Vagina (tissue), 2 donors: Measurements from ENCODE around the gene INTS11. TPM values are rescaled to one million over a fixed set of nuclear protein-coding genes. Genes with fewer than 3 reads are reported as not detected.

Experiments used
- DNase-seq, 2 donors: peaks; one replicate each; pipeline ENCODE4 v3.0.0-alpha.2; 2017; ENCODE audit errors: extremely low spot score in 2 of 2
- H3K27ac ChIP-seq: fragments of 200-600 bp; sonication (generic); one replicate; pipeline ENCODE4 v1.5.1; 2019
- H3K27me3 ChIP-seq: fragments of 200-600 bp; sonication (generic); one replicate; pipeline ENCODE4 v1.5.1; 2019
- H3K36me3 ChIP-seq, 2 donors: fragments of 200-600 bp; sonication (generic); one replicate each; pipeline ENCODE4 v1.5.1; 2017 to 2019
- H3K4me1 ChIP-seq: fragments of 200-600 bp; sonication (generic); one replicate; pipeline ENCODE4 v1.5.1; 2019
- H3K4me3 ChIP-seq, 2 donors: fragments of 200-600 bp; sonication (generic); 1 replicate in 1 of 2; 2 replicates in 1 of 2; pipeline ENCODE4 v1.5.1; 2016 to 2019
- H3K9me3 ChIP-seq: fragments of 200-600 bp; sonication (generic); one replicate; pipeline ENCODE4 v1.5.1; 2019
- POLR2A ChIP-seq, 2 donors: fragments of 450-650 bp; IDR thresholded peaks; one replicate each; pipeline ENCODE4 v1.6.1; 2017; ENCODE audit warnings: antibody characterized with exemption in 2 of 2, mild to moderate bottlenecking in 2 of 2, moderate library complexity in 2 of 2
- POLR2AphosphoS5 ChIP-seq, 2 donors: sonication (generic); formaldehyde crosslinking; IDR thresholded peaks; one replicate each; pipeline ENCODE4 v1.9.0; 2017; ENCODE audit warnings: antibody characterized with exemption in 2 of 2, mild to moderate bottlenecking in 2 of 2, low read depth in 1 of 2; ENCODE audit not compliant: insufficient read depth in 1 of 2
- intact Hi-C: fragments of 100-400 bp; cut with DNase I; formaldehyde crosslinking; loops from one replicate; pipeline ENCODE4 v1.15.1; 2023
- total RNA-seq: library from RNA; depleted of rRNA; stranded (reverse); fragments of >200 nt; gene quantifications from one replicate; pipeline ENCODE4 v1.2.3, GENCODE V29; 2016
- TF ChIP-seq, protein P1 (sequence below), 3 experiments: fragments of 450-650 bp in 2 of 3; fragments of 200-600 bp in 1 of 3; sonication (generic) in 1 of 3; IDR thresholded peaks; one replicate each; pipeline ENCODE4 v1.5.1; 2017 to 2019; ENCODE audit warnings: antibody characterized with exemption in 3 of 3, mild to moderate bottlenecking in 2 of 3, moderate library complexity in 2 of 3

The INTS11 gene
- total RNA-seq, 1 donor from 2014 or later = 142 TPM

DNA sequence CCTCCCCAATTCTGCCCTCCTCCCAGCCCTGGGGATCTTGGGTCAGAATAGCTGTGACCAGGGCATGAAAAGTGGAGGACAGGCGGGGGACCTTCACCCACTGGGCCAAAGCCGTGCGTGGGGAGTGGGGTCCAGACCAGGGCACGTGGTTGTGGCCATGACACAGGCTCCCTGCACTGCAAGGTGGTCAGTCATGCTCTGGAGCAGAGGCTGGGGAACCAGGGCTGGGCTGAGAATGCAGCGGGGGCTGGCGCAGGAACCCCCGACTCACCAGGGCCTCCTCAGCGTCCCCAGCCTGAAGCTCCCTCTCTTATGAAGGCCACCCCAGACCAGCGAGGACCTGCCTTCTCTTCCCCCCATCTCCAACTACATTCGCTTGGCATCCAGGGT, 22.0 kb upstream of the INTS11 start:
- Histone ChIP-seq H3K4me3 (peak overlapping the region; percentile 13 to 71), H3K4me1 (peaks cover 55% of the 10 kb centered on the region), H3K27ac (peak overlapping the region; percentile 81), H3K27me3 (no peaks in the 10 kb centered on the region), H3K9me3 (no peaks in the 10 kb centered on the region), H3K36me3 (no peaks in the 10 kb centered on the region)
- TF ChIP-seq POLR2A (IDR thresholded peaks at IDR 0.05) (no peak), POLR2AphosphoS5 (IDR thresholded peaks at IDR 0.05; ENCODE audit: insufficient read depth in 1 of 2, low read depth in 1 of 2) (no peak)
- TF ChIP-seq, protein P1, sequence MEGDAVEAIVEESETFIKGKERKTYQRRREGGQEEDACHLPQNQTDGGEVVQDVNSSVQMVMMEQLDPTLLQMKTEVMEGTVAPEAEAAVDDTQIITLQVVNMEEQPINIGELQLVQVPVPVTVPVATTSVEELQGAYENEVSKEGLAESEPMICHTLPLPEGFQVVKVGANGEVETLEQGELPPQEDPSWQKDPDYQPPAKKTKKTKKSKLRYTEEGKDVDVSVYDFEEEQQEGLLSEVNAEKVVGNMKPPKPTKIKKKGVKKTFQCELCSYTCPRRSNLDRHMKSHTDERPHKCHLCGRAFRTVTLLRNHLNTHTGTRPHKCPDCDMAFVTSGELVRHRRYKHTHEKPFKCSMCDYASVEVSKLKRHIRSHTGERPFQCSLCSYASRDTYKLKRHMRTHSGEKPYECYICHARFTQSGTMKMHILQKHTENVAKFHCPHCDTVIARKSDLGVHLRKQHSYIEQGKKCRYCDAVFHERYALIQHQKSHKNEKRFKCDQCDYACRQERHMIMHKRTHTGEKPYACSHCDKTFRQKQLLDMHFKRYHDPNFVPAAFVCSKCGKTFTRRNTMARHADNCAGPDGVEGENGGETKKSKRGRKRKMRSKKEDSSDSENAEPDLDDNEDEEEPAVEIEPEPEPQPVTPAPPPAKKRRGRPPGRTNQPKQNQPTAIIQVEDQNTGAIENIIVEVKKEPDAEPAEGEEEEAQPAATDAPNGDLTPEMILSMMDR (IDR thresholded peaks at IDR 0.05) = no peak
- intact Hi-C loops = loop anchor here (5.0 kb wide), 1 partner anchor 39 kb away; the partner anchor contains the start of genes ACAP3 and PUSL1
- no peak for DNase-seq

DNA sequence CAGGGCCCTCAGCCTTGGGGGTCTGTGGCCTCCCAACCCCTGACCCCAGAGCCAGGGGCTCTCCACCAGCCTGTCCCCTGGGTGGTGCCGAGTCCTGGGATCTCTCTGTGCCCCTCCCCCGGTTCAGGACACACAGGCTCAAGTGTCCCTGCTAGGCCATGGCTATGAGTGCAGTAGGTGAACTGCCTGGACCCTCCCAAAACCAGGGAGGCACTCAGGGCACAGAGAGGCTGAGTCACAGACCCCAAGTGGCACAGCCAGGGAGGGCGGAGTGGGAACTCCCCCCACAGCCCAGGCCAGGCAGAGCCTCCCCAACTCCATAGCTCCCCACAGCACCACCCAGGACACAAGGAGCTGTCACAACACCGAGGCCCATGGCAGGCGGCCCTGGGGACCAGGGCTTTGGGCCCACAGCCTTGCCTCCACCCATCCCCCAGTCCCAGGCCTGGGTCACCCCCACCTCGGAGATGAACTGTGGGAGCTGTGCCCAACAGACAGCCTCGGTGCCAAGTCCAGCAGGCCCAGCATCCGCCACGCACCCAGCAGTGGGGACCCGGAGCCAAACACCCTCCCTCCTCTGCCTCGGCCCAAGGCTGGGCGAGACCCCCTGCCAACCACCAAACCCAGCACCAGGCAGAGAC, 21.5 kb upstream of the INTS11 start:
- TF ChIP-seq POLR2A (IDR thresholded peaks at IDR 0.05) = no peak
- TF ChIP-seq POLR2AphosphoS5 (IDR thresholded peaks at IDR 0.05; ENCODE audit: insufficient read depth in 1 of 2, low read depth in 1 of 2) = no peak
- TF ChIP-seq, protein P1 (IDR thresholded peaks at IDR 0.05) = no peak
- H3K9me3 ChIP-seq = no peaks in the 10 kb centered on the region
- peak overlapping the region in 1 of 2 donors; percentile 13 for H3K4me3 ChIP-seq
- no peaks in the 10 kb centered on the region for H3K27me3 ChIP-seq
- peaks cover 51% of the 10 kb centered on the region for H3K4me1 ChIP-seq
- no peak for DNase-seq
- H3K27ac ChIP-seq = peak overlapping the region; percentile 81
- no peaks in the 10 kb centered on the region for H3K36me3 ChIP-seq
- intact Hi-C loops = loop anchor here (5.0 kb wide), 1 partner anchor 39 kb away; the partner anchor contains the start of genes ACAP3 and PUSL1

DNA sequence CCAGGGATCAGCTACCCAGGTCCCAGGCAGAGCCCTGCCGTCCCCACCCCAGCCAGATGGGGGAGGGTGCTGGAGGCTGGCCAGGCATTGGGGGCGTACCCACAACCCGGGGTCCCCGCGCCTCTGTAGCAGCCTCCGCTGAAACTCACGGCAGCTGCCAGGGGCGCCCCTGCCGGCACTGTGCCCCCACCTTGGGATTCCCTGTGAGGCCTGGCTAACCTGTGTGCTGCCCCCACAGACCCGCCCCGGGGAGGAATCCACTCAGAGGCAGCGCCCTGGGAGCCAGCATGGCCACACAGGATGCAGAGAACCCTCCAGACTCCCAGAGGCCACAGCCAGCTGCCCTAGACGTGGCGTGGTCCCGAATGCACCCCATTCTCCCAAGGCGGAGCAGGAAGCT, 20.9 kb upstream of the INTS11 start:
- Histone ChIP-seq H3K27ac (peak overlapping the region; percentile 81), H3K9me3 (no peaks in the 10 kb centered on the region), H3K27me3 (no peaks in the 10 kb centered on the region), H3K4me1 (peaks cover 51% of the 10 kb centered on the region), H3K4me3 (no peak overlapping the region), H3K36me3 (peaks cover 0 to 1% of the 10 kb centered on the region in 2 donors)
- intact Hi-C loops = loop anchor here (5.0 kb wide), 1 partner anchor 38 kb away; the partner anchor contains the start of genes ACAP3 and PUSL1
- no peak for DNase-seq
- no peak for TF ChIP-seq POLR2A (IDR thresholded peaks at IDR 0.05)
- TF ChIP-seq, protein P1 (IDR thresholded peaks at IDR 0.05) = no peak
- TF ChIP-seq POLR2AphosphoS5 (IDR thresholded peaks at IDR 0.05; ENCODE audit: insufficient read depth in 1 of 2, low read depth in 1 of 2) = no peak

DNA sequence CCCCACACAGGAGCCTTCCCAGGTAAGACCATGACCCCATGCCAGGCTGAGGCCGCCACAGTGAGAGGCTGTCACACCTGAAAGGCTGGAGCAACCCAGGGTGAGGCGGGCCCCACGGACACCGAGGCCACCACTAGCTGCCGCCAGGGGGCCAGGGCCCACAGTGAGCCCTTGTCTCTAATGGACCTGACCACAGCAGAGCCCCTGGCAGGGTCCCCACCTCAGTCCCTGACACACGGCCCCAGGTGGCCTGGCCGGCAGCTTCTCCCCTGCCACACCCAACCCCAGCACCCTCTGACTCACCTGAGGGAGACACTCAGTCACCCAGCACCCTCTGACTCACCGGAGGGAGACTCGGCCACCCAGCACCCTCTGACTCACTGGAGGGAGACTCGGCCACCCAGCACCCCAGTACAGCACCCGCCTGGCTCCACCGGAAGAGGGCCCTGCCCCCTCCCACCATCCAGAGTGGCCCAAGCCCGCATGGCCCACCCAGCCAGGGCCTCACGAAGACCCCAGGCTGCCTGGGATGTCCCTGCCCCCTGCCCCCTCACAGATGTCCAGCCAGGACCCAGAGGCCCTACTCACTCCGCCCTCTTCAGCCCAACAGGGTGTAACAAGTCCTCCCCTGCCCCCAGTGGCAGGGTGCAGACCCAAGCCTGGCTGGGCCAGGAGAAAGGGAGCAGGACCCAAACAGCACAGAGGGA, 20.3 kb upstream of the INTS11 start:
- Histone ChIP-seq H3K9me3 (no peaks in the 10 kb centered on the region), H3K36me3 (peaks cover 0 to 7% of the 10 kb centered on the region in 2 donors), H3K4me3 (no peak overlapping the region), H3K27me3 (no peaks in the 10 kb centered on the region), H3K4me1 (peaks cover 51% of the 10 kb centered on the region), H3K27ac (peak overlapping the region; percentile 81)
- TF ChIP-seq, protein P1 (IDR thresholded peaks at IDR 0.05) = peak in 1 of 3 experiments; percentile 9
- TF ChIP-seq POLR2A (IDR thresholded peaks at IDR 0.05) = no peak
- intact Hi-C loops = loop anchor here (5.0 kb wide), 1 partner anchor 38 kb away; the partner anchor contains the start of genes ACAP3 and PUSL1
- no peak for DNase-seq
